ENCODE measurements around the gene GAS7. TPM values are rescaled to one million over a fixed set of nuclear protein-coding genes. Genes with fewer than 3 reads are reported as not detected.

GAS7 gene
- total RNA-seq, 1 donor from 2014 or later: 2.9 TPM

DNA sequence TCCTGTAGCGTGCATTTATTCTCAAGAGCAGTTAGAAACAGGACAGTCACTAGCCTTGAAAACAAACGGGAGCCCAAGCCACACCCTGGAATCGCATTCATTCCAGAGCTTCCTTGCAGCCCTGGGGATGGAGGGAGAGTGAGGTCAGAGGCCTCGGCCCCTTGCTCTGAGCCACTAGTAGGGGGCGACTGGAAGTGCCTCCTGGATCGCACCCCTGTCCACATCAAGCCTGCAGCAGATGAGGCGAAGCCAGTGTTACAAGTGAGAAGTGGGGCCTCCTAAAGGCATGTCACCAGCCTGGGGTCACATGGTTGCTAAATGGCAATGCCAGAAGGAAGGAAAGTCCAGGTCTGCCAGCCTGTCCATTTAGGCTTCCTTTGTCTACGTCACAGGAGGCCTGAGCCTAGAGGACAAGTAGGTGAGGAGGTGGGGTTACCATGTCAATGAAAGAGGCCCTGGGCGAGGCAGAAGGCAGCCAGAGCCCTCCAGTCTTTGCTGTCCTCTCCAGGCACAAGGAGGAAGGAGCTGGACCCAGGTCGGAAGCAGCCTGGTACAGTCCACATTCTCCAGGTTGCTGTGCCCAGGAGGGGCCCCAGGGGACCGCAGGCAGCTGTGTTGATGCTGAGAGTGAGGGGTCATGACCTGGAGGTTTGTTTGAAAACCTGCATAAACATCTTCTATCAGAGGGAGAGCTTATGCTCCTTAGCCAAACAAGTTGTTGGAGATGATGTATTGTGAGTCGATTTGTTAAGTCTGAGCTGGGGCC lies 290.3 kb downstream of the GAS7 start:
- peaks cover 25% of the 10 kb centered on the region for H3K4me1 Mint-ChIP-seq
- H3K4me1 ChIP-seq: peaks cover 11% of the 10 kb centered on the region
- H3K27ac ChIP-seq: no peak overlapping the region
- no peaks in the 10 kb centered on the region for H3K79me2 ChIP-seq (ENCODE audit: low read depth)
- H2AFZ ChIP-seq (replicated peaks): peak overlapping the region; percentile 85
- DNase-seq (ENCODE audit: low spot score): no peak
- H3K27ac Mint-ChIP-seq: no peak overlapping the region
- peak overlapping the region; percentile 38 for H3K4me2 ChIP-seq
- peaks cover 9% of the 10 kb centered on the region for H3K9me3 Mint-ChIP-seq
- no peak overlapping the region for H3K4me3 ChIP-seq
- TF ChIP-seq EZH2 (IDR thresholded peaks at IDR 0.05): no peak
- TF ChIP-seq, protein P1, sequence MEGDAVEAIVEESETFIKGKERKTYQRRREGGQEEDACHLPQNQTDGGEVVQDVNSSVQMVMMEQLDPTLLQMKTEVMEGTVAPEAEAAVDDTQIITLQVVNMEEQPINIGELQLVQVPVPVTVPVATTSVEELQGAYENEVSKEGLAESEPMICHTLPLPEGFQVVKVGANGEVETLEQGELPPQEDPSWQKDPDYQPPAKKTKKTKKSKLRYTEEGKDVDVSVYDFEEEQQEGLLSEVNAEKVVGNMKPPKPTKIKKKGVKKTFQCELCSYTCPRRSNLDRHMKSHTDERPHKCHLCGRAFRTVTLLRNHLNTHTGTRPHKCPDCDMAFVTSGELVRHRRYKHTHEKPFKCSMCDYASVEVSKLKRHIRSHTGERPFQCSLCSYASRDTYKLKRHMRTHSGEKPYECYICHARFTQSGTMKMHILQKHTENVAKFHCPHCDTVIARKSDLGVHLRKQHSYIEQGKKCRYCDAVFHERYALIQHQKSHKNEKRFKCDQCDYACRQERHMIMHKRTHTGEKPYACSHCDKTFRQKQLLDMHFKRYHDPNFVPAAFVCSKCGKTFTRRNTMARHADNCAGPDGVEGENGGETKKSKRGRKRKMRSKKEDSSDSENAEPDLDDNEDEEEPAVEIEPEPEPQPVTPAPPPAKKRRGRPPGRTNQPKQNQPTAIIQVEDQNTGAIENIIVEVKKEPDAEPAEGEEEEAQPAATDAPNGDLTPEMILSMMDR (IDR thresholded peaks at IDR 0.05): no peak
- TF ChIP-seq EZH2phosphoT487 (IDR thresholded peaks at IDR 0.05): no peak
- peaks cover 3% of the 10 kb centered on the region for H3K36me3 Mint-ChIP-seq
- no peaks in the 10 kb centered on the region for H3K36me3 ChIP-seq
- H3K9me3 ChIP-seq (ENCODE audit: low read depth): no peaks in the 10 kb centered on the region
- no peaks in the 10 kb centered on the region for H3K27me3 ChIP-seq
- H3F3A ChIP-seq (ENCODE audit: low read depth): no peaks in the 10 kb centered on the region
- no peak overlapping the region for H3K4me3 Mint-ChIP-seq
- peaks cover 10% of the 10 kb centered on the region for H3K27me3 Mint-ChIP-seq (ENCODE audit: insufficient read depth, low read depth)
- H4K20me1 ChIP-seq (ENCODE audit: low read depth): no peaks in the 10 kb centered on the region
- no peak overlapping the region for H3K9ac ChIP-seq

DNA sequence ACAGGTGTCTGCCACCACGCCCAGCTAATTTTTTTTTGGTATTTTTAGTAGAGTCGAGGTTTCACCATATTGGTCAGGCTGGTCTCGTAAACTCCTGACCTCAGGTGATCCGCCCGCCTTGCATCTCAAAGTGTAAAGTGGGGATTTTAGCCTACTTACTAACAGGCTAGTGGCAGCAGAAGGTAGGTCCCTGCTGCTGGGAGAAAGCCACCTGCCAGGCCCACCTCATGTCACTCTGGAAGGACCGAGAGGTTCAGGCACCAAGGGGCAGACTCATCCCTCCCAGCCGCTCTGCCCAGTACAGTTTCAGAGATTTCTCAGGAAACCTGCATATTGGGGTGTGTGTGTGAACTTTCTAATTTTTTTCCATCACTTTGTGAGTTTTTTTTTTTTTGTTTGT lies 291.3 kb downstream of the GAS7 start:
- Mint-ChIP-seq H3K27ac (no peak overlapping the region), H3K9me3 (peaks cover 9% of the 10 kb centered on the region), H3K4me1 (peaks cover 30% of the 10 kb centered on the region), H3K36me3 (peaks cover 3% of the 10 kb centered on the region), H3K4me3 (no peak overlapping the region), H3K27me3 (ENCODE audit: insufficient read depth, low read depth) (peaks cover 10% of the 10 kb centered on the region)
- H3K9ac ChIP-seq: no peak overlapping the region
- peaks cover 19% of the 10 kb centered on the region for H3K4me1 ChIP-seq
- no peaks in the 10 kb centered on the region for H3F3A ChIP-seq (ENCODE audit: low read depth)
- no peak for DNase-seq (ENCODE audit: low spot score)
- TF ChIP-seq EZH2 (IDR thresholded peaks at IDR 0.05): no peak
- no peak for TF ChIP-seq EZH2phosphoT487 (IDR thresholded peaks at IDR 0.05)
- TF ChIP-seq, protein P1 (IDR thresholded peaks at IDR 0.05): no peak
- H2AFZ ChIP-seq (replicated peaks): no peak overlapping the region
- H3K27me3 ChIP-seq: no peaks in the 10 kb centered on the region
- H3K36me3 ChIP-seq: no peaks in the 10 kb centered on the region
- H3K79me2 ChIP-seq (ENCODE audit: low read depth): no peaks in the 10 kb centered on the region
- H3K27ac ChIP-seq: no peak overlapping the region
- no peaks in the 10 kb centered on the region for H3K9me3 ChIP-seq (ENCODE audit: low read depth)
- H4K20me1 ChIP-seq (ENCODE audit: low read depth): no peaks in the 10 kb centered on the region
- H3K4me3 ChIP-seq: no peak overlapping the region
- H3K4me2 ChIP-seq: no peak overlapping the region

DNA sequence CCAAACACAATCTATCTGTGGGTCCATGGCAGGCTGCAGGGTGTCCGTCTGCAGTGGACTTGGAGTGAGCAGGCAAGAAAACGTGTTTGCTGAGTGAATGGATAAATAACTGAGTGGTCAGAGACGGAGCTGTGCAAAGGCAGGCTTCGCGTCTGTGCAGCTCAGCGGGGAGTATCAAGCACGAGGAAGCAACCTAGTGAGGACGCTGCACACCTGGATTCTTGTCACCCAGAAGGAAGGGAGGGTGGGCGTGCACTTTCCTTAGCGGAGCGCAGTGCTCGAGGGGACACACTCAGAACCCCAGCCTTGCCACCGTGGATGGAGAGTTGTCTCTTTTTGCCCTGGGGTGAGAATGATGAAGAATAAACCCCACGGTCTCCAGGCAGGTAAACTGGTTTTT lies 291.8 kb downstream of the GAS7 start:
- H3K4me3 ChIP-seq: no peak overlapping the region
- no peak overlapping the region for H3K4me3 Mint-ChIP-seq
- TF ChIP-seq EZH2phosphoT487 (IDR thresholded peaks at IDR 0.05) (no peak), EZH2 (IDR thresholded peaks at IDR 0.05) (no peak)
- TF ChIP-seq, protein P1 (IDR thresholded peaks at IDR 0.05): no peak

More for the DNA sequence above, 291.8 kb downstream of the GAS7 start:
- no peak overlapping the region for H2AFZ ChIP-seq (replicated peaks)
- no peaks in the 10 kb centered on the region for H3K36me3 ChIP-seq
- no peaks in the 10 kb centered on the region for H3K9me3 ChIP-seq (ENCODE audit: low read depth)
- no peak overlapping the region for H3K9ac ChIP-seq
- DNase-seq (ENCODE audit: low spot score): no peak
- H4K20me1 ChIP-seq (ENCODE audit: low read depth): no peaks in the 10 kb centered on the region
- H3K4me2 ChIP-seq: no peak overlapping the region
- Mint-ChIP-seq H3K27ac (no peak overlapping the region), H3K36me3 (peaks cover 3% of the 10 kb centered on the region), H3K9me3 (peaks cover 9% of the 10 kb centered on the region), H3K4me1 (peaks cover 35% of the 10 kb centered on the region), H3K27me3 (ENCODE audit: insufficient read depth, low read depth) (peaks cover 12% of the 10 kb centered on the region)
- no peak overlapping the region for H3K27ac ChIP-seq
- H3F3A ChIP-seq (ENCODE audit: low read depth): no peaks in the 10 kb centered on the region
- peaks cover 24% of the 10 kb centered on the region for H3K4me1 ChIP-seq
- no peaks in the 10 kb centered on the region for H3K27me3 ChIP-seq
- H3K79me2 ChIP-seq (ENCODE audit: low read depth): no peaks in the 10 kb centered on the region
